Astrocyte of the spinal cord (primary cell): Measurements from ENCODE around the gene SLC6A1.

Experiments used
- DNase-seq: peaks from one replicate; pipeline ENCODE4 v3.0.0; 2011; ENCODE audit warnings: low read depth, low spot score
- H3K4me3 ChIP-seq: 2 replicates; pipeline ENCODE4 v1.5.1; 2011; ENCODE audit warnings: low read depth, mild to moderate bottlenecking, low read length, moderate library complexity
- CTCF ChIP-seq: IDR thresholded peaks from 2 replicates; pipeline ENCODE4 v1.5.1; 2012; ENCODE audit warnings: low read depth, mild to moderate bottlenecking, low read length, inconsistent platforms
- in situ Hi-C: cut with HindIII; loops from 2 replicates; pipeline ENCODE4 v1.10.0; 2017; ENCODE audit warnings: low sequenced_read_pairs

Gene SLC6A1

GRCh38 chr3:10996345-10997013 is 3.9 kb downstream of the SLC6A1 start:
- in situ Hi-C loops = no loop called here
- H3K4me3 ChIP-seq = no peak overlapping the region
- no peak for TF ChIP-seq CTCF
- no peak for DNase-seq

- no peak for DNase-seq
- in situ Hi-C loops = no loop called here
- TF ChIP-seq CTCF = no peak
- H3K4me3 ChIP-seq = no peak overlapping the region
These were observed 4.6 kb downstream of the SLC6A1 start for GRCh38 chr3:10997196-10997595.

- in situ Hi-C loops = no loop called here
- no peak for TF ChIP-seq CTCF
- no peak overlapping the region for H3K4me3 ChIP-seq
- DNase-seq = no peak
These were observed 6.0 kb downstream of the SLC6A1 start for GRCh38 chr3:10998542-10998941.

GRCh38 chr3:10999221-11000107 is 6.9 kb downstream of the SLC6A1 start:
- DNase-seq = no peak
- no peak for TF ChIP-seq CTCF
- no peak overlapping the region for H3K4me3 ChIP-seq
- in situ Hi-C loops = no loop called here

GRCh38 chr3:11000528-11000927 is 8.0 kb downstream of the SLC6A1 start:
- no peak overlapping the region for H3K4me3 ChIP-seq
- in situ Hi-C loops = no loop called here

GRCh38 chr3:11001020-11001657 is 8.6 kb downstream of the SLC6A1 start:
- in situ Hi-C loops = no loop called here
- TF ChIP-seq CTCF = no peak
- no peak for DNase-seq
- no peak overlapping the region for H3K4me3 ChIP-seq

More at GRCh38 chr3:11000528-11000927, 8.0 kb downstream of the SLC6A1 start:
- DNase-seq = no peak
- TF ChIP-seq CTCF = no peak
